ENCODE data around the gene NPAT.
"Not testable (repeated sequence)": the region's sequence is repeated elsewhere in the genome, so short reads cannot be mapped to it uniquely, and the experiment has no call there.

NPAT gene

DNA sequence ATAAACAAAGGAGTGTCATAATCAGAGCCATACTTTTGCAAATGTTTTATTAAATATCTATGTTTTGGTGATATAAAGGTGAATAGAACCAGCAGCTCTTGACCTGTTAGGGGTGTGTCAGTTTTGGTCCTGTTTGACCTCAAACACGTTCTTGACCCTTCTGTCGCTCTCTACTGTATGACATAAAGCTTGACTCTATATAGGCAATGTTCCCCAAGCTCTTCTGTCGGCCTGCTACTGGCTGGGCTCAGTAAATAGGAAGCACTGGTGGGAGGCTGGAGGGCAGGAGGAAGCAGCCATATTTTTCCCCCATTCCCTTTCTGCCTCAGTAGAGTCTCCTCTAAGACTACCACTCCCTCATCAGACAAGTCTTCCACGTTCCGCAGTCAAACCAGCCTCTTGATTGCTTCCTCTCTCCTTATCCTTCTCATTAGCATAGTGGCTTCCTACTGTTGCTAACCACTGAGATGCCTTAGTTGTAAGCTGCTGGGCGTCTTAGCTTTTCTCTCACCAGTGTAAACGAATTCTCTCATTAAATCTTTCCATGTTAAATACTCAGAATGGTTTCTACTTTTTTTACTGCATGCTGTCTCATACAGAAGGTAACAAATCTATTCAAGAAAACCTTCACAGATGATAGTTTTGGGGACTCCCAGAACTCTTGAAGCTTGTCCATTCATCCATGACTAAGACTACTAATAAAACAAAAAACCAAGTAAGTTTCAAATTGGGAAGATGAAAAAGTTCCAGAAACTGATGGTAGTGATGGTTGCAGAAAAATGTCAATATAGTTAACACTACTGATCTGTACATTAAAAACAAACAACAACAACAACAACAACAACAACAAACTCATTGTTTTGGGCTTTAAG is 3.3 kb downstream of the NPAT start:
- no peak for DNase-seq

- no peak for DNase-seq
These were observed 4.0 kb downstream of the NPAT start for GRCh38 chr11:108218455-108218854.

- no peak for DNase-seq
These were observed 5.5 kb downstream of the NPAT start for GRCh38 chr11:108216988-108217387.

DNA sequence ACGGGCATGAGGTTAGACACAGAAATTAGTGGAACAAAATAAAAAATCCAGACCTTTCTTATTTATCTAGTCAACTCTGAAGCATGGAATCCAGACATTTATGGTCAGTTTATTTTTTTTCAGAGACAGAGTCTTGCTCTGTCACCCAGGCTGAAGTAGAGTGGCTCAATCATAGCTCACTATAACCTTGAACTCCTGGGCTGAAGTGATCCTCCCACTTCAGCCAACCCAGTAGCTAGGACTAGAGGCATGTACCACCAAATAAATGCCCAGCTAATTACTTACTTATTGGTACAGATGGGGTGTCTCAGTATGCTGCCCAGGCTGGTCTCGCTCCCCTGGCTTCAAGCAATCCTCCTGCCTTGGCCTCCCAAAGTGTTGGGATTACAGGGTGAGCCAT is 8.7 kb downstream of the NPAT start:
- no peak for DNase-seq

- no peak for DNase-seq
These were observed 12.0 kb downstream of the NPAT start for GRCh38 chr11:108210441-108210840.

GRCh38 chr11:108207683-108208060 is 14.8 kb downstream of the NPAT start:
- no peak for DNase-seq

DNA sequence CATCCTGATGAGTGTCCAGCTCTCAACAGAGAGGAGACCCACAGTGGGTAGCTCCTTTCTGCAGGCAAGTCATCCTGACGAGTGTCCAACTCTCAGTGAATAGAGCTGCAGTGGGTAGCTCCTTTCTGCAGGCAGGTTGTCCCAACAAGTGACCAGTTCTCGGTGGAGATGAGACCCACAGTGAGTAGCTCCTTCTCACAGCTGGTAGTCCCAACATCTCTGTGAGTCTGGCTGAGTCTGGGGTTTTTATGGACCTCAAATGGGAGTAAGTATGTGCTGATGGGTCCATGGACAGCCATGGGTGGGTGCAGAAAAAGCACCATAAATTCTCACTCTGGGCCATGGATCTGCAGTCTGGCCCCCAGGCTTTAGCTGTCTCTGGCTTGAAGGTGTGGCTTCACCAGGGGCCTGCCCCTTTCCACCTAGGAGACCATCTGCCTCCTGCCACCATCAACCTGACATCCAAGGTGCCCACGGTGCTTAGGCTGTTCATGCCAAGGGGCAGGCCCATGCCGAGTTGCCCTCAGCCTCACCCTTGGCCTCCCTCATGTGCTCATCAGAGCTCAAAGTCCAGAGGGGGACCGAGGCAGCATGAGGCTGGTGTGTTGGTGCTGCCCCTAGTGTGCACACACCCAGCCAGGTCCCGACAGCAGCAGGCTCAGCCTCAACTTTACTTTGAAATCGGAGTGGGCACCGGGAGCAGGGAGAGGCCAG is 15.3 kb downstream of the NPAT start:
- no peak for DNase-seq

- DNase-seq, result no peak
These were observed 16.3 kb downstream of the NPAT start for GRCh38 chr11:108206171-108206570.

- peak; percentile 60 for DNase-seq
These were observed 17.4 kb downstream of the NPAT start for GRCh38 chr11:108204929-108205499.

DNA sequence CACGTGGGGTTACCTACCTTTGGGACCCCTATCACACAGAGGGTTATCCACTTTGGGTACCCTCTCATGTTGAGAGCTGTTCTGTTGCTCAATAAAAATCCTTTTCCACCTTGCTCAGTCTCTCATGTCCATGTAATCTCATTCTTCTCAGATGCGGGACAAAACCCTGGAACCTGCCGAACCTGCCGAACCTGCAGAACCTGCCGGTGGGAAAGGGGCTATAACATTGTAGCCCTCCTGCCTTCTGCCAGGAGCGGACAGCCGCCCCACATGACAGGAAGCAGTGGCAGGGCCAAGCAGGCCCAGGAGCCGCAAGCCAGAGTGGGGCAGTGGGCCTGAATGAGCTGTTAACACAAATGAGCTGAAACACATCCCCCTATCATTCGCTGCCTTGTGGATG is 18.1 kb downstream of the NPAT start:
- DNase-seq, result no peak

GRCh38 chr11:108203075-108203474 is 19.4 kb downstream of the NPAT start:
- no peak for DNase-seq

GRCh38 chr11:108199446-108200321 is 22.8 kb downstream of the NPAT start:
- DNase-seq, result peak; percentile 80

- no peak for DNase-seq
These were observed 23.6 kb downstream of the NPAT start for GRCh38 chr11:108198833-108199232.

DNA sequence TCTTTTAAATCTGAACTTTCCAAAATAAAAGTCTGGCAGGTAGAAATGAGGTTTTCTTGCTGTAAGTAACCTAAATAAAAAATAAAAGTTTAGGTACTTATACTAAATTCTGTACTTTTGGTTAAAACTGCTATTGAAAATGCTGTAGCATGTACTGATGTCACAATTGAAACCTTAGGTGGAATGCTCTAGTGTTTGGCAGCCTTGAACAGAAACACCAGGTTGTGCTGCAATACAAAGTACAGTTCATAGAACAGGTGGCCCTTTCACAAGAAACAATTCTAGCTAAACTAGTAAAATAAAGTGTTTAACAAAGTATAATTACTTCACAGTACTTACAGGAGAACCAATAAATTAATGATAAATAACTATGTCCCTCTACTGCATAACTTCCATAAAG is 25.1 kb downstream of the NPAT start:
- no peak for DNase-seq

DNA sequence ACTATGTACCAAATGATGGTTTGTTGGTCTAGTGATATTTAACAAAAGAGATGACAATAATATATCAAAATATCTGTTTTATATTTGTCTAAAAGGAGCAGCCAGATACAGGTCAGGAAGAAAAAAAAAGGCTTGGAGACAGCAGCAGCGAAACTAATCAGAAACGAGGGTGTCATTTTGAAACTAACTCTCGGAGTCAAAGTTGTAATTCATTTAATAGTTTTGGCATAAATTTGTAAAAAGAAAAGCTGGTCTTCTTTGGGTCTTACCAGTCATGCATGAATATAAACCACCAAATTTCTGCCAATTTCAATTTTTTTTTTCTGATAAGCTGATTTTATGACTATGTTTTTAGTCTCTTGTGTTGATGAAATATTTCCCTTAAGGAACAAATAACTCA is 25.5 kb downstream of the NPAT start:
- peak; percentile 64 for DNase-seq

- DNase-seq, result no peak
These were observed 28.7 kb downstream of the NPAT start for GRCh38 chr11:108193725-108194124.

DNA sequence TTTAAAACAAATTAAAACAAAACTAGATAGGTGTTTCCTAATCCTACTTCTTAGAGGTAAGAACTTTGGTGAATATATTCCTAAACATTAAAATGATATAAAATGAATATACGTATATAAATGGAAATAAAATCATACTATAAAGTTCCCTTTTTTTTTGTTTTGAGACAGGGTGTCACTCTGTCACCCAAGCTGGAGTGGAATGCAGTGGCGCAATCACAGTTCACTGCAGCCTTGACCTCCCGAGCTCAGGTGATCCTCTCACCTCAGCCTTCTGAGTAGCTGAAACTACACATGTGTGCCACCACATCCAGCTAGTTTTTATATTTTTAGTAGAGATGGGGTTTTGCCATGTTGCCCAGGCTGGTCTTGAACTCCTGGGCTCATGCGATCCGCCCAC is 44.9 kb downstream of the NPAT start:
- no peak for DNase-seq

DNA sequence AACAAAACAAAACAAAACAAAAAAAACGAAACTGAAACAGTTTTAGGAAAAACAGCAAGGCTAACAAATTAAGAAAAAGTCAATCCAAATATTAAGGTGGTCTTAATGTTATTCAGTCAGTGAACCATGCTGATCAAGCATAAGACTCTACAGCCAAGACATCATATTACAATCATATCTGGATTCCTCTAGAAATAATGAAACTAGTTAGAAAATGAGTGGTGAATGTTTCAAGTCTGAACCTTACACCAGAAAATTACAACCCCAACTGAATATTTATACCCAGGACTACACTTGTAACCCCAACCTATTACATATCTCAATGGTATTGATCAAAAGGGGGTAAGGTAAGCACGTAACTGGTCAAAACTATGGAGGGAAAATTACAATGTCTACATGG is 52.3 kb downstream of the NPAT start:
- DNase-seq, result peak; percentile 58

- DNase-seq, result no peak
These were observed 54.8 kb downstream of the NPAT start for GRCh38 chr11:108167624-108168023.

DNA sequence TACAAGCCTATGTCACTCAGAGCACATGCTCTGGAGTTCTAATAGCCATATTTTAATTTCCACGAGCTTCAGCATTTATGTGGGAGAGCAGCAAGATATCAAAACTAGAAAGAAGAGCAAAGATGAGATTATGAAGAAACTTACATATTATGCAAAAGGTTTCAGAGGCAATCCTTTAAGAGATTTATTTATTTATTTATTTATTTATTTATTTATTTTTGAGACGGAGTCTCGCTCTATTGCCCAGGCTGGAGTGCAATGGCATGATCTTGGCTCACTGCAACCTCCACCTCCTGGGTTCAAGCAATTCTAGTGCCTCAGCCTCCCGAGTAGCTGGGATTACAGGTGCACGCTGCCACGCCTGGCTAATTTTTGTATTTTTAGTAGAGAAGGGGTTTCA is 59.6 kb downstream of the NPAT start:
- DNase-seq, result not testable (repeated sequence)

- DNase-seq, result no peak
These were observed 61.4 kb downstream of the NPAT start for GRCh38 chr11:108160970-108161566.

- no peak for DNase-seq
These were observed 67.8 kb downstream of the NPAT start for GRCh38 chr11:108154591-108154990.

DNA sequence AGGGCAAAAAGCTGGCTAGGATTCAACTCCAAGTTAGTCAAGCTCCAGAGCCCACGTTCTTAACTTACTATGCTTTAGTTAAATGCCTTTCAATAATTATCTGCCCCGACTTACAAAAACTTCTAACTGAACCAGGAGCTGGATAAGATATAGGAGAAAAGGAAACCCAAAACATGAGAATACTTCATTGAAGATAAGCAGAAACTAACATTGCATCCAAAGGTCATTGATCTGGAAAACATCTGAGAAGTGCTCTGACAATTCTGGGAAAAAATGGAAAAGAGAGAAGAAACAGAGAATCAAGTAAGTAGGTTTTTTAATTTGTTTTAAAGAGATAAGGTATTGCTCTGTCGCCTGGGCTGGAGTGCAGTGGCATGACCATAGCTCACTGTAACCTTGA is 73.9 kb downstream of the NPAT start:
- no peak for DNase-seq

All from activated CD4-positive, alpha-beta T cell treated with anti-CD3 and anti-CD28 coated beads, Interleukin-2, amount 50 U/mL, for 16 hours (primary cell).